IMR-90 (cell line): ENCODE results near the gene ALDH3B2. TPM values are rescaled to one million over a fixed set of nuclear protein-coding genes. Genes with fewer than 3 reads are reported as not detected.

ENCODE experiments used
- ATAC-seq: fragments of 200-7000 bp; cut with Tn5 transposase; 2 replicates; pipeline ENCODE4 v1.9.1; 2020; ENCODE audit warnings: low read depth, mild to moderate bottlenecking, moderate library complexity
- BruUV-seq: library from RNA; stranded (reverse); fragments of 400-500 nt; replicated peaks from 2 replicates; lab custom pipeline; 2021; lab: Mats Ljungman, UMichigan
- CTCF ChIA-PET: fragments of 300-600 bp; formaldehyde crosslinking; extraction: SDS; loops from one replicate; lab custom pipeline; 2021; ENCODE audit warnings: antibody characterized with exemption; lab: Yijun Ruan, JAX
- POLR2A ChIA-PET: fragments of 300-600 bp; sonication (Branson Sonifier 250); formaldehyde crosslinking; loops from one replicate; lab custom pipeline; 2022; ENCODE audit warnings: antibody characterized with exemption; ENCODE audit not compliant: unreplicated experiment; lab: Charles Lee
- DNase-seq: peaks from one replicate; pipeline ENCODE4 v3.0.0; 2013
- H2AFZ ChIP-seq: replicated peaks from 2 replicates; pipeline ENCODE3; 2013; ENCODE audit warnings: low read length, mild to moderate bottlenecking; ENCODE audit not compliant: poor library complexity
- H2AK5ac ChIP-seq: 2 replicates; pipeline ENCODE4 v1.6.1; 2013; ENCODE audit warnings: low read depth, low read length, inconsistent platforms
- H2AK9ac ChIP-seq: replicated peaks from 2 replicates; pipeline ENCODE3; 2013; ENCODE audit warnings: mild to moderate bottlenecking, low read depth, low read length, moderate library complexity; ENCODE audit not compliant: poor library complexity
- H2BK120ac ChIP-seq: 2 replicates; pipeline ENCODE4 v1.6.1; 2013; ENCODE audit warnings: low read depth, low read length, inconsistent platforms
- H2BK15ac ChIP-seq: 3 replicates; pipeline ENCODE4 v1.6.1; 2013; ENCODE audit warnings: low read depth, low read length, inconsistent platforms
- H2BK20ac ChIP-seq: 2 replicates; pipeline ENCODE4 v1.6.1; 2013; ENCODE audit warnings: low read depth, mild to moderate bottlenecking, inconsistent platforms, low read length, moderate library complexity
- H2BK5ac ChIP-seq: 2 replicates; pipeline ENCODE4 v1.6.1; 2013; ENCODE audit warnings: mild to moderate bottlenecking, low read depth, low read length, inconsistent platforms; ENCODE audit not compliant: poor library complexity, severe bottlenecking
- H3K14ac ChIP-seq: replicated peaks from 2 replicates; pipeline ENCODE4 v1.6.1; 2013; ENCODE audit warnings: low read depth, low read length, inconsistent platforms
- H3K18ac ChIP-seq: 2 replicates; pipeline ENCODE4 v1.6.1; 2013; ENCODE audit warnings: low read depth, low read length, control low read depth
- H3K23ac ChIP-seq: 2 replicates; pipeline ENCODE4 v1.6.1; 2013; ENCODE audit warnings: low read depth, low read length, inconsistent platforms
- H3K27ac ChIP-seq: 2 replicates; pipeline ENCODE4 v1.5.1; 2013; ENCODE audit warnings: mild to moderate bottlenecking, control low read depth, low read length; ENCODE audit not compliant: insufficient read depth
- H3K27me3 ChIP-seq: 2 replicates; pipeline ENCODE4 v1.6.1; 2013; ENCODE audit warnings: low read length; ENCODE audit not compliant: control insufficient read depth, insufficient read depth
- H3K36me3 ChIP-seq: 2 replicates; pipeline ENCODE4 v1.6.1; 2013; ENCODE audit warnings: low read length, mixed read lengths; ENCODE audit not compliant: control insufficient read depth, insufficient read depth
- H3K4ac ChIP-seq: 2 replicates; pipeline ENCODE4 v1.6.1; 2013; ENCODE audit warnings: low read depth, low read length, inconsistent platforms
- H3K4me1 ChIP-seq: 2 replicates; pipeline ENCODE4 v1.6.1; 2013; ENCODE audit warnings: low read length, mixed read lengths; ENCODE audit not compliant: control insufficient read depth, insufficient read depth
- H3K4me2 ChIP-seq: 2 replicates; pipeline ENCODE4 v1.6.1; 2013; ENCODE audit warnings: low read depth, mild to moderate bottlenecking, control low read depth, low read length, moderate library complexity
- H3K4me3 ChIP-seq: 2 replicates; pipeline ENCODE4 v1.5.1; 2013; ENCODE audit warnings: low read depth, mild to moderate bottlenecking, control low read depth, low read length, moderate library complexity; ENCODE audit not compliant: insufficient read depth
- H3K56ac ChIP-seq: 2 replicates; pipeline ENCODE4 v1.6.1; 2013; ENCODE audit warnings: low read length, inconsistent platforms; ENCODE audit not compliant: insufficient read depth; ENCODE audit errors: extremely low read depth
- H3K79me1 ChIP-seq, 2 experiments: 2 replicates each; pipeline ENCODE4 v1.6.1; 2013; ENCODE audit warnings: low read length in 2 of 2, inconsistent platforms in 1 of 2, low read depth in 1 of 2
- H3K9ac ChIP-seq: 2 replicates; pipeline ENCODE4 v1.6.1; 2013; ENCODE audit warnings: low read depth, low read length, control low read depth
- H3K9me1 ChIP-seq: 2 replicates; pipeline ENCODE4 v1.6.1; 2013; ENCODE audit warnings: low read length, inconsistent platforms; ENCODE audit not compliant: insufficient read depth
- H3K9me3 ChIP-seq: 2 replicates; pipeline ENCODE4 v1.6.1; 2013; ENCODE audit warnings: low read length; ENCODE audit not compliant: control insufficient read depth, insufficient read depth
- H4K20me1 ChIP-seq: 2 replicates; pipeline ENCODE4 v1.6.1; 2013; ENCODE audit warnings: low read length, inconsistent platforms; ENCODE audit not compliant: insufficient read depth
- H4K5ac ChIP-seq: 2 replicates; pipeline ENCODE4 v1.6.1; 2013; ENCODE audit warnings: mild to moderate bottlenecking, low read depth, low read length, control low read depth
- H4K8ac ChIP-seq, 2 experiments: 2 replicates each; pipeline ENCODE4 v1.6.1; 2013; ENCODE audit warnings: low read depth in 2 of 2, low read length in 2 of 2, control low read depth in 1 of 2, inconsistent platforms in 1 of 2
- H4K91ac ChIP-seq: 2 replicates; pipeline ENCODE4 v1.6.1; 2013; ENCODE audit warnings: low read depth, low read length, inconsistent platforms; ENCODE audit not compliant: insufficient read depth
- CEBPB ChIP-seq: IDR thresholded peaks from 2 replicates; pipeline ENCODE4 v1.6.1; 2012; ENCODE audit warnings: low read depth, low read length, improper control_type of control experiment
- FOS ChIP-seq: fragments of 150-350 bp; IDR thresholded peaks from 2 replicates; pipeline ENCODE4 v1.6.1; 2016; ENCODE audit warnings: low read depth, low read length
- MAZ ChIP-seq: IDR thresholded peaks from 2 replicates; pipeline ENCODE4 v1.6.1; 2012; ENCODE audit warnings: low read depth, mild to moderate bottlenecking, low read length, improper control_type of control experiment, moderate library complexity, borderline replicate concordance
- NFE2L2 ChIP-seq: fragments of 150-350 bp; IDR thresholded peaks from 2 replicates; pipeline ENCODE4 v1.6.1; 2016; ENCODE audit warnings: low read depth, mild to moderate bottlenecking, low read length
- POLR2A ChIP-seq: IDR thresholded peaks from 2 replicates; pipeline ENCODE4 v1.6.1; 2012; ENCODE audit warnings: mild to moderate bottlenecking, low read depth, low read length
- RAD21 ChIP-seq: IDR thresholded peaks from 2 replicates; pipeline ENCODE4 v1.6.1; 2012; ENCODE audit warnings: low read length, improper control_type of control experiment
- RCOR1 ChIP-seq: IDR thresholded peaks from 2 replicates; pipeline ENCODE4 v1.6.1; 2012; ENCODE audit warnings: mild to moderate bottlenecking, low read length, improper control_type of control experiment; ENCODE audit not compliant: insufficient replicate concordance
- RFX5 ChIP-seq: IDR thresholded peaks from 2 replicates; pipeline ENCODE4 v1.8.0; 2012; ENCODE audit warnings: low read depth, mild to moderate bottlenecking, low read length, moderate library complexity
- SMC3 ChIP-seq: fragments of 150-350 bp; IDR thresholded peaks from 2 replicates; pipeline ENCODE4 v1.6.1; 2016; ENCODE audit warnings: low read depth, mild to moderate bottlenecking, antibody characterized with exemption, low read length, moderate library complexity
- WGBS, 2 experiments: methylation state at CpG; one replicate each; pipeline versions ENCODE4 v1.1.5 to v1.1.7; 2013; ENCODE audit warnings: missing lambda C conversion rate in 2 of 2; ENCODE audit not compliant: insufficient read length in 1 of 2; ENCODE audit errors: extremely low coverage in 2 of 2; 5-methylcytosine and 5-hydroxymethylcytosine counted together
- dilution Hi-C: fragments of 300-500 bp; cut with HindIII; formaldehyde crosslinking; loops from one replicate; pipeline ENCODE4 v1.14.3; 2018; ENCODE audit warnings: low sequenced_read_pairs; ENCODE audit not compliant: unreplicated experiment
- in situ Hi-C: fragments of 300-500 bp; cut with MboI; formaldehyde crosslinking; loops from 3 replicates; pipeline ENCODE4 v1.14.3; 2019; ENCODE audit warnings: low sequenced_read_pairs, inconsistent platforms, mixed read lengths
- intact Hi-C: fragments of 100-400 bp; cut with micrococcal nuclease; formaldehyde crosslinking; loops from 2 replicates; pipeline ENCODE4 v1.10.0; 2022
- polyA plus RNA-seq, 3 experiments: library from polyadenylated mRNA; depleted of rRNA; stranded (reverse); fragments of >200 nt; gene quantifications; 2 replicates each; pipeline ENCODE4 v1.2.3, GENCODE V29; 2012; ENCODE audit warnings: low replicate concordance in 1 of 3
- total RNA-seq: library from RNA; depleted of rRNA; stranded (reverse); fragments of >200 nt; gene quantifications from 2 replicates; pipeline ENCODE4 v1.2.3, GENCODE V29; 2012
- TF ChIP-seq, protein P1 (sequence below): conservative IDR thresholded peaks from 2 replicates; pipeline ENCODE4 v1.5.1; 2012; ENCODE audit warnings: mild to moderate bottlenecking, low read depth, low read length, improper control_type of control experiment

Gene ALDH3B2
- total and polyA plus RNA-seq, 2 of the 4 experiments (the other 2 are of a cell fraction) = not detected

DNA sequence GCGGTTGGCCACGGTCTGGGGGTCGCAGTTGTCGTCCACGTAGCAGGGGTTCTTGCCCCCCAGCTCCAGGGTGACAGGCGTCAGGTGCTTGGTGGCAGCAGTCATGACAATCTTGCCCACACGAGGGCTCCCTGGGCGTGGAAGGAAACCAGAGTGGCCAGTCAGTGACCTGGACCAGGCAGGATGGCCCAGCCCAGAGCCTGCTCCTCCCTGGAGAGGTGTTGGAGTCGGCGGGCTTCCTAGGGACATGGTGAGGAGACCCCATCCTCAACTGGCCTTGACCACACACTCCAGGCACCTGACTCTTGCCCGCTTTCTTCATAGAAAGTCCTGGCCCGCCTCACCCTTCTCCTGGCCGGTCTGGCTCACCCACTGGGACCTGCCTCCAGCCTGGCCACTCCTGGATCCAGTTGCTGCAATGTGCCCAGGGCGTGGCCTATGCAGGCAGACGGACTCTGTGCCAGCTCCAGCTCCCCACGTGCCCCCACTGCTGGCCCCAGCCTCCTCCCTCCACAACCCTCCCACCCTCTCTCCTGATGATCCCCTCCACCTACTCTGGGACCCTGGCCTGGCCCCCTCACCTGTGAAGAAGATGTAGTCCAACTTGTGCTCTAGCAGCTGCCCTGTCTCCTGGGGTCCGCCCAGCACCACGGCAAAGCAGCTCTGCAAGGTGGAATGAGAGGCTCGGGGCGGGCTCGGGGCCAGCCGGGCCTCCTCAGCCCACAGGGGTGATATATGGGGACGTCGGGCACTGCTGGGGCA is 8.7 kb downstream of the ALDH3B2 start:
- TF ChIP-seq MAZ (no peak), CEBPB (no peak), POLR2A (no peak), RFX5 (no peak), SMC3 (no peak), RAD21 (no peak), FOS (no peak), NFE2L2 (no peak), RCOR1 (no peak)
- TF ChIP-seq, protein P1, sequence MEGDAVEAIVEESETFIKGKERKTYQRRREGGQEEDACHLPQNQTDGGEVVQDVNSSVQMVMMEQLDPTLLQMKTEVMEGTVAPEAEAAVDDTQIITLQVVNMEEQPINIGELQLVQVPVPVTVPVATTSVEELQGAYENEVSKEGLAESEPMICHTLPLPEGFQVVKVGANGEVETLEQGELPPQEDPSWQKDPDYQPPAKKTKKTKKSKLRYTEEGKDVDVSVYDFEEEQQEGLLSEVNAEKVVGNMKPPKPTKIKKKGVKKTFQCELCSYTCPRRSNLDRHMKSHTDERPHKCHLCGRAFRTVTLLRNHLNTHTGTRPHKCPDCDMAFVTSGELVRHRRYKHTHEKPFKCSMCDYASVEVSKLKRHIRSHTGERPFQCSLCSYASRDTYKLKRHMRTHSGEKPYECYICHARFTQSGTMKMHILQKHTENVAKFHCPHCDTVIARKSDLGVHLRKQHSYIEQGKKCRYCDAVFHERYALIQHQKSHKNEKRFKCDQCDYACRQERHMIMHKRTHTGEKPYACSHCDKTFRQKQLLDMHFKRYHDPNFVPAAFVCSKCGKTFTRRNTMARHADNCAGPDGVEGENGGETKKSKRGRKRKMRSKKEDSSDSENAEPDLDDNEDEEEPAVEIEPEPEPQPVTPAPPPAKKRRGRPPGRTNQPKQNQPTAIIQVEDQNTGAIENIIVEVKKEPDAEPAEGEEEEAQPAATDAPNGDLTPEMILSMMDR = no peak
- H4K8ac ChIP-seq = no peak overlapping the region
- peaks cover 14% of the 10 kb centered on the region for H3K27me3 ChIP-seq
- H3K27ac ChIP-seq = no peak overlapping the region
- intact Hi-C loops = no loop called here
- no TSS peak for BruUV-seq
- no peak overlapping the region for H2AK5ac ChIP-seq
- H3K9me1 ChIP-seq = no peaks in the 10 kb centered on the region
- no peak overlapping the region for H3K4me2 ChIP-seq
- no peaks in the 10 kb centered on the region for H3K36me3 ChIP-seq
- no peak overlapping the region for H3K9ac ChIP-seq
- H3K9me3 ChIP-seq = no peaks in the 10 kb centered on the region
- no peak overlapping the region for H3K18ac ChIP-seq
- no peaks in the 10 kb centered on the region for H3K4me1 ChIP-seq
- 61% methylated on average over 17 of the region's 24 CpGs; no CpG with 5 or more reads in 1 of the 2 experiments for WGBS, 2 experiments
- no peak overlapping the region for H2AK9ac ChIP-seq
- ChIA-PET POLR2A (no interaction called here), CTCF (no interaction called here)
- H2BK15ac ChIP-seq = no peak overlapping the region
- ATAC-seq (no peak), DNase-seq (no peak)
- H3K56ac ChIP-seq = no peak overlapping the region
- H4K91ac ChIP-seq = no peak overlapping the region
- no peaks in the 10 kb centered on the region for H4K20me1 ChIP-seq
- H3K23ac ChIP-seq = no peak overlapping the region
- no peak overlapping the region for H2BK20ac ChIP-seq
- no peak overlapping the region for H3K4ac ChIP-seq
- H3K14ac ChIP-seq = no peak overlapping the region
- no peaks in the 10 kb centered on the region for H3K79me1 ChIP-seq
- no peak overlapping the region for H4K5ac ChIP-seq
- no peak overlapping the region for H2BK120ac ChIP-seq
- in situ Hi-C loops = no loop called here
- H2AFZ ChIP-seq = no peak overlapping the region
- H2BK5ac ChIP-seq = no peak overlapping the region
- no peak overlapping the region for H3K4me3 ChIP-seq
- dilution Hi-C loops = no loop called here
